Naive thymus-derived CD4-positive, alpha-beta T cell (primary cell): Measurements from ENCODE around the gene SMNDC1. TPM values are rescaled to one million over a fixed set of nuclear protein-coding genes. Genes with fewer than 3 reads are reported as not detected.
A peak's percentile ranks its signal among the peaks of the same experiment; 100 is the strongest.
"Not testable (repeated sequence)": the region's sequence is repeated elsewhere in the genome, so short reads cannot be mapped to it uniquely, and the experiment has no call there.

ENCODE experiments used
- ATAC-seq: fragments of 150-1000 bp; cut with Tn5 transposase; 2 replicates; pipeline ENCODE4 v1.10.0; 2021; ENCODE audit warnings: mild to moderate bottlenecking, moderate library complexity
- CTCF ChIA-PET: fragments of 350-600 bp; sonication (Branson Sonifier 250); formaldehyde crosslinking; loops from one replicate; lab custom pipeline; 2021; ENCODE audit warnings: antibody characterized with exemption; lab: Charles Lee
- POLR2A ChIA-PET: fragments of 350-600 bp; sonication (Branson Sonifier 250); formaldehyde crosslinking; loops from one replicate; lab custom pipeline; 2021; ENCODE audit warnings: antibody characterized with exemption, inconsistent platforms; lab: Charles Lee
- DNase-seq, 9 donors: peaks; one replicate each; pipeline versions ENCODE4 v3.0.0 to v3.0.0-alpha.2; 2020 to 2022; ENCODE audit warnings: mixed read lengths in 1 of 9
- H3K27ac ChIP-seq: one replicate; pipeline ENCODE4 v1.7.0; 2013; ENCODE audit warnings: mild to moderate bottlenecking, low read depth, low read length, moderate library complexity
- H3K27me3 ChIP-seq, 2 donors: one replicate each; pipeline ENCODE4 v1.7.0; 2013; ENCODE audit warnings: low read length in 2 of 2, mild to moderate bottlenecking in 2 of 2, moderate library complexity in 2 of 2; ENCODE audit not compliant: control insufficient read depth in 2 of 2, insufficient read depth in 2 of 2
- H3K36me3 ChIP-seq, 3 experiments: 1 replicate in 2 of 3; 2 replicates in 1 of 3; pipeline ENCODE4 v1.7.0; 2013; ENCODE audit warnings: low read length in 3 of 3, mild to moderate bottlenecking in 3 of 3, moderate library complexity in 1 of 3; ENCODE audit not compliant: insufficient read depth in 3 of 3, control insufficient read depth in 2 of 3
- H3K4me1 ChIP-seq, 2 donors: one replicate each; pipeline ENCODE4 v1.7.0; 2013; ENCODE audit warnings: low read length in 2 of 2, mild to moderate bottlenecking in 2 of 2, moderate library complexity in 1 of 2; ENCODE audit not compliant: control insufficient read depth in 2 of 2, insufficient read depth in 2 of 2
- H3K4me3 ChIP-seq: 2 replicates; pipeline ENCODE4 v1.7.0; 2013; ENCODE audit warnings: mild to moderate bottlenecking, low read length
- H3K9me3 ChIP-seq, 3 experiments: 1 replicate in 2 of 3; 2 replicates in 1 of 3; pipeline ENCODE4 v1.7.0; 2013; ENCODE audit warnings: low read length in 3 of 3; ENCODE audit not compliant: control insufficient read depth in 2 of 3
- H3K27ac Mint-ChIP-seq, 9 donors: one replicate each; pipeline ENCODE4 v1.8.0; 2020 to 2022; ENCODE audit warnings: mixed read lengths in 9 of 9, mild to moderate bottlenecking in 8 of 9, moderate library complexity in 5 of 9, inconsistent platforms in 2 of 9
- H3K27me3 Mint-ChIP-seq, 5 donors: one replicate each; pipeline ENCODE4 v1.8.0; 2021 to 2022; ENCODE audit warnings: mixed read lengths in 5 of 5, mild to moderate bottlenecking in 1 of 5
- H3K36me3 Mint-ChIP-seq, 5 donors: one replicate each; pipeline ENCODE4 v1.8.0; 2020 to 2022; ENCODE audit warnings: mixed read lengths in 5 of 5, mild to moderate bottlenecking in 3 of 5, inconsistent platforms in 1 of 5
- H3K4me1 Mint-ChIP-seq, 7 donors: one replicate each; pipeline ENCODE4 v1.8.0; 2020 to 2022; ENCODE audit warnings: mixed read lengths in 7 of 7, mild to moderate bottlenecking in 3 of 7, inconsistent platforms in 1 of 7
- H3K4me3 Mint-ChIP-seq, 10 donors: one replicate each; pipeline ENCODE4 v1.8.0; 2020 to 2022; ENCODE audit warnings: mild to moderate bottlenecking in 10 of 10, mixed read lengths in 10 of 10, moderate library complexity in 6 of 10, inconsistent platforms in 2 of 10
- H3K9me3 Mint-ChIP-seq, 11 donors: one replicate each; pipeline ENCODE4 v1.8.0; 2020 to 2022; ENCODE audit warnings: mixed read lengths in 11 of 11, mild to moderate bottlenecking in 4 of 11, inconsistent platforms in 1 of 11, moderate library complexity in 1 of 11
- intact Hi-C, 2 donors: fragments of 100-400 bp; cut with micrococcal nuclease; formaldehyde crosslinking; loops; one replicate each; pipeline ENCODE4 v1.15.1; 2023
- polyA plus RNA-seq, 2 donors: library from polyadenylated mRNA; unstranded; fragments of 300-500 nt; fragmentation: Illumina TruSeq; gene quantifications; one replicate each; pipeline ENCODE4 v1.2.3, GENCODE V29; 2021
- total RNA-seq, 6 experiments: library from RNA in 5 of 6; stranded (reverse) in 5 of 6; gene quantifications; 1 replicate in 5 of 6; 2 replicates in 1 of 6; pipeline ENCODE4 v1.2.3 and lab custom pipeline; 2021 to 2026

Gene SMNDC1
- total and polyA plus RNA-seq, 7 experiments from 2014 or later = 16.1 to 43.1 (median 36.5) TPM

GRCh38 chr10:110275128-110275729 is 29.5 kb downstream of the SMNDC1 start:
- H3K9me3 Mint-ChIP-seq = no peaks in the 10 kb centered on the region
- intact Hi-C loops = loop anchor here in 1 of 2 donors (5.0 kb wide), 1 partner anchor 33 kb away; no protein-coding TSS in a partner anchor
- H3K27ac ChIP-seq = no peak overlapping the region
- H3K4me3 ChIP-seq = no peak overlapping the region
- no peak overlapping the region for H3K4me3 Mint-ChIP-seq
- peaks cover 0 to 8% (median 0%) of the 10 kb centered on the region in 5 donors for H3K36me3 Mint-ChIP-seq
- POLR2A ChIA-PET = interaction anchor here (0.6 to 3.8 kb wide), 3 partner anchors 11 to 66 kb away, joined by 3 to 26 read pairs (median 6); partner anchors contain the start of gene MXI1
- peaks cover 0 to 26% (median 0%) of the 10 kb centered on the region in 5 donors for H3K27me3 Mint-ChIP-seq
- H3K4me1 Mint-ChIP-seq = peaks cover 24 to 70% (median 44%) of the 10 kb centered on the region in 7 donors
- peaks cover 0 to 4% (median 0%) of the 10 kb centered on the region in 3 experiments for H3K36me3 ChIP-seq
- CTCF ChIA-PET = interaction anchor here (1.8 kb wide), 1 partner anchor 137 kb away, joined by 7 read pairs; no protein-coding TSS in a partner anchor
- no peaks in the 10 kb centered on the region for H3K27me3 ChIP-seq
- DNase-seq (no peak), ATAC-seq (peak; percentile 35)
- peaks cover 0 to 15% of the 10 kb centered on the region in 2 donors for H3K4me1 ChIP-seq
- no peaks in the 10 kb centered on the region for H3K9me3 ChIP-seq
- peak overlapping the region in 1 of 9 donors; percentile 43 for H3K27ac Mint-ChIP-seq

- peaks cover 0 to 8% (median 0%) of the 10 kb centered on the region in 5 donors for H3K36me3 Mint-ChIP-seq
- peaks cover 28 to 75% (median 49%) of the 10 kb centered on the region in 7 donors for H3K4me1 Mint-ChIP-seq
- ChIA-PET CTCF (interaction anchor here (1.8 kb wide), 1 partner anchor 137 kb away, joined by 7 read pairs; no protein-coding TSS in a partner anchor), POLR2A (interaction anchor here (0.6 to 3.8 kb wide), 3 partner anchors 11 to 65 kb away, joined by 3 to 26 read pairs (median 6); partner anchors contain the start of genes MXI1 and SMNDC1)
- no peaks in the 10 kb centered on the region for H3K27me3 ChIP-seq
- no peak overlapping the region for H3K4me3 ChIP-seq
- peaks cover 0 to under 1% (median 0%) of the 10 kb centered on the region in 3 experiments for H3K36me3 ChIP-seq
- intact Hi-C loops = loop anchor here in 1 of 2 donors (5.0 kb wide), 1 partner anchor 32 kb away; no protein-coding TSS in a partner anchor
- H3K9me3 ChIP-seq = no peaks in the 10 kb centered on the region
- no peak overlapping the region for H3K27ac ChIP-seq
- peaks cover 0 to 15% of the 10 kb centered on the region in 2 donors for H3K4me1 ChIP-seq
- peak overlapping the region in 5 of 9 donors; percentile 14 to 71 (median 43) for H3K27ac Mint-ChIP-seq
- no peak for ATAC-seq
- no peaks in the 10 kb centered on the region for H3K9me3 Mint-ChIP-seq
- DNase-seq = no peak
- H3K4me3 Mint-ChIP-seq = peak overlapping the region in 2 of 10 donors; percentile 16 to 46
- H3K27me3 Mint-ChIP-seq = peaks cover 0 to 27% (median 0%) of the 10 kb centered on the region in 5 donors
Observed at GRCh38 chr10:110274647-110275046, 30.1 kb downstream of the SMNDC1 start.

GRCh38 chr10:110274072-110274627 is 30.6 kb downstream of the SMNDC1 start:
- peaks cover 0 to 8% (median 0%) of the 10 kb centered on the region in 5 donors for H3K36me3 Mint-ChIP-seq
- Histone ChIP-seq H3K27ac (no peak overlapping the region), H3K27me3 (no peaks in the 10 kb centered on the region), H3K4me1 (peaks cover 0 to 13% of the 10 kb centered on the region in 2 donors), H3K9me3 (no peaks in the 10 kb centered on the region), H3K36me3 (no peaks in the 10 kb centered on the region), H3K4me3 (no peak overlapping the region)
- peak overlapping the region in 5 of 10 donors; percentile 27 to 79 (median 63) for H3K4me3 Mint-ChIP-seq
- CTCF ChIA-PET = interaction anchor here (1.8 kb wide), 1 partner anchor 136 kb away, joined by 7 read pairs; no protein-coding TSS in a partner anchor
- H3K27ac Mint-ChIP-seq = peak overlapping the region in 5 of 9 donors; percentile 10 to 79 (median 44)
- DNase-seq (no peak), ATAC-seq (no peak)
- POLR2A ChIA-PET = interaction anchor here (0.6 to 3.8 kb wide), 4 partner anchors 12 to 130 kb away, joined by 3 to 26 read pairs (median 4); partner anchors contain the start of genes MXI1 and SMNDC1
- H3K4me1 Mint-ChIP-seq = peaks cover 30 to 75% (median 50%) of the 10 kb centered on the region in 7 donors
- H3K27me3 Mint-ChIP-seq = peaks cover 0 to 32% (median 0%) of the 10 kb centered on the region in 5 donors
- H3K9me3 Mint-ChIP-seq = no peaks in the 10 kb centered on the region
- intact Hi-C loops = no loop called here

GRCh38 chr10:110273474-110273873 is 31.2 kb downstream of the SMNDC1 start:
- H3K36me3 ChIP-seq = no peaks in the 10 kb centered on the region
- H3K27ac Mint-ChIP-seq = peak overlapping the region in 7 of 9 donors; percentile 10 to 82 (median 52)
- no peak overlapping the region for H3K27ac ChIP-seq
- H3K27me3 ChIP-seq = no peaks in the 10 kb centered on the region
- peaks cover 0 to 34% (median 0%) of the 10 kb centered on the region in 5 donors for H3K27me3 Mint-ChIP-seq
- ChIA-PET POLR2A (interaction anchor here (0.7 to 3.8 kb wide), 2 partner anchors 64 to 130 kb away, joined by 3 to 26 read pairs; partner anchors contain the start of gene MXI1), CTCF (interaction anchor here (1.3 kb wide), 1 partner anchor 64 kb away, joined by 4 read pairs; no protein-coding TSS in a partner anchor)
- H3K4me3 ChIP-seq = no peak overlapping the region
- H3K4me1 ChIP-seq = peaks cover 0 to 16% of the 10 kb centered on the region in 2 donors
- no peaks in the 10 kb centered on the region for H3K9me3 Mint-ChIP-seq
- ATAC-seq = peak; percentile 73
- no peaks in the 10 kb centered on the region for H3K9me3 ChIP-seq
- H3K4me3 Mint-ChIP-seq = peak overlapping the region in 8 of 10 donors; percentile 27 to 79 (median 62)
- intact Hi-C loops = loop anchor here in 1 of 2 donors (1.0 kb wide), 1 partner anchor 10 kb away; no protein-coding TSS in a partner anchor
- DNase-seq = peak in 7 of 9 donors; percentile 11 to 72 (median 39)
- H3K4me1 Mint-ChIP-seq = peaks cover 34 to 75% (median 50%) of the 10 kb centered on the region in 7 donors
- H3K36me3 Mint-ChIP-seq = peaks cover 0 to 10% (median 0%) of the 10 kb centered on the region in 5 donors

- H3K9me3 ChIP-seq, H3K4me3 ChIP-seq, ATAC-seq, H3K27ac ChIP-seq, H3K27me3 ChIP-seq, H3K9me3 Mint-ChIP-seq, H3K36me3 Mint-ChIP-seq, DNase-seq, H3K36me3 ChIP-seq: not testable (repeated sequence)
- H3K4me1 Mint-ChIP-seq = peaks cover 32 to 75% (median 54%) of the 10 kb centered on the region in 7 donors
- peak overlapping the region in 4 of 9 donors; percentile 10 to 79 (median 43) for H3K27ac Mint-ChIP-seq
- peaks cover 0 to 36% (median 0%) of the 10 kb centered on the region in 5 donors for H3K27me3 Mint-ChIP-seq
- H3K4me1 ChIP-seq = peaks cover 0 to 19% of the 10 kb centered on the region in 2 donors
- ChIA-PET POLR2A (interaction anchor here (3.8 kb wide), 1 partner anchor 64 kb away, joined by 26 read pairs; the partner anchor contains the start of gene MXI1), CTCF (interaction anchor here (0.8 to 1.3 kb wide), 2 partner anchors 31 to 63 kb away, joined by 3 to 4 read pairs; no protein-coding TSS in a partner anchor)
- intact Hi-C loops = loop anchor here in 1 of 2 donors (1.0 kb wide), 1 partner anchor 10 kb away; no protein-coding TSS in a partner anchor
- peak overlapping the region in 5 of 10 donors; percentile 0 to 63 (median 46) for H3K4me3 Mint-ChIP-seq
Observed at GRCh38 chr10:110272995-110273394, 31.7 kb downstream of the SMNDC1 start.
